Measurements from ENCODE around the gene NEU2. TPM values are rescaled to one million over a fixed set of nuclear protein-coding genes. Genes with fewer than 3 reads are reported as not detected.

NEU2 gene
- total and polyA plus RNA-seq, 9 of the 15 experiments (the other 6 are each of a cell fraction or from before 2014, with no cell fraction given), result not detected

- TF ChIP-seq POU5F1 (IDR thresholded peaks at IDR 0.05; ENCODE audit: borderline replicate concordance, low read depth, low read length, partially characterized antibody) (no peak), TEAD1 (CRISPR knock-in tag; IDR thresholded peaks at IDR 0.05) (no peak), SMAD4 (CRISPR knock-in tag; conservative IDR thresholded peaks at IDR 0.05) (no peak), ZHX1 (conservative IDR thresholded peaks at IDR 0.05; ENCODE audit: low read length) (no peak), GABPB1 (CRISPR knock-in tag; IDR thresholded peaks at IDR 0.05) (no peak), GATAD2A (IDR thresholded peaks at IDR 0.05) (no peak), ELF1 (tag; IDR thresholded peaks at IDR 0.05) (no peak), XRCC5 (IDR thresholded peaks at IDR 0.05; ENCODE audit: low read depth, low read length) (no peak), ID3 (CRISPR knock-in tag; IDR thresholded peaks at IDR 0.05) (no peak), ID3 (tag; IDR thresholded peaks at IDR 0.05) (no peak), ZBTB2 (IDR thresholded peaks at IDR 0.05) (no peak), CSDE1 (IDR thresholded peaks at IDR 0.05) (no peak), MCM2 (IDR thresholded peaks at IDR 0.05; ENCODE audit: low read depth) (no peak), COPS2 (conservative IDR thresholded peaks at IDR 0.05) (no peak)
These were observed 16.2 kb downstream of the NEU2 start (continued) for GRCh38 chr2:233048569-233049193.
